HG03442 (cell line): Measurements from ENCODE around the gene TKTL1.

Experiments
- ATAC-seq: cut with Tn5 transposase; IDR thresholded peaks from one replicate; pipeline ENCODE4 v1.9.1; 2021; ENCODE audit warnings: mild to moderate bottlenecking, moderate library complexity; ENCODE audit not compliant: unreplicated experiment

TKTL1 gene

GRCh38 chrX:154358829-154359228 lies 63.2 kb downstream of the TKTL1 start:
- ATAC-seq: no peak

DNA sequence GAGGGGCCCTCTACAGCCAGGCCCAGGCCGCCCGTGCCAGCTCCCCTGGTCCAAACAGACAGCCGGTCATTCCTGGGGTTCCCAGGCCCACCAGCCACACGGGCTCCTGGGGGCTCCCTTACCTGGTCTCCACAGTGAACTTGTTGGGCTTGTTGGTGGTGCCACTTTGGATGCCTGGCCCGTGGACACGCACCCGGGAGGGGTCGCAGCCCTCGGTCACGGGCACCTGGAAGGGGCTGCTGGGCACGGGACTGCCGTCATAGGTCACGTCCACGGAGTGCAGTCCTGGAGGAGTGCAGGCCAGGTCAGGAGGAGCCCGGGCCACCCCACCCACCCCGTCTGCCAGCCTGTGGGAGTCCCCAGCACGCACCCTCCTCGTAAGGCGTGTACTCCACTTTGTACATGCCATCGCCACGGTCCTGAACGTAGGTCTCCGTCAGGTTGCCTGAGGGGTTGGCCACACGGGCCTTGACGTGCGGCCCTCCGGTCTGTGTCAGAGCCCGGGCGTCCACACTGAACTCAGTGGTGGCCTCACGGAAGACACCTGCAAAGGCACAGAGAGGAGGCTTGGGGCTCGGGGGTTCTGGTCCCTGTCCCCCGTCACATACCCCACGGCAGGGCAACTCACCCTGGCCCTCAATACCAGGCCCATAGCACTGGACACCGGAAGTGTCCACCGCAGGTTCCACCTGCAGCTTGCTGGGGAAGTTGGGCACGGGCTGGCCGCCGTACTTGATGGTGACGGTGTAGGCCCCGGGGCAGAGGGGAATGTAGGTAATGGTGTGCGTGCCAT lies 64.0 kb downstream of the TKTL1 start:
- no peak for ATAC-seq

GRCh38 chrX:154360155-154360713 lies 64.6 kb downstream of the TKTL1 start:
- no peak for ATAC-seq

GRCh38 chrX:154362085-154362742 lies 66.6 kb downstream of the TKTL1 start:
- no peak for ATAC-seq

DNA sequence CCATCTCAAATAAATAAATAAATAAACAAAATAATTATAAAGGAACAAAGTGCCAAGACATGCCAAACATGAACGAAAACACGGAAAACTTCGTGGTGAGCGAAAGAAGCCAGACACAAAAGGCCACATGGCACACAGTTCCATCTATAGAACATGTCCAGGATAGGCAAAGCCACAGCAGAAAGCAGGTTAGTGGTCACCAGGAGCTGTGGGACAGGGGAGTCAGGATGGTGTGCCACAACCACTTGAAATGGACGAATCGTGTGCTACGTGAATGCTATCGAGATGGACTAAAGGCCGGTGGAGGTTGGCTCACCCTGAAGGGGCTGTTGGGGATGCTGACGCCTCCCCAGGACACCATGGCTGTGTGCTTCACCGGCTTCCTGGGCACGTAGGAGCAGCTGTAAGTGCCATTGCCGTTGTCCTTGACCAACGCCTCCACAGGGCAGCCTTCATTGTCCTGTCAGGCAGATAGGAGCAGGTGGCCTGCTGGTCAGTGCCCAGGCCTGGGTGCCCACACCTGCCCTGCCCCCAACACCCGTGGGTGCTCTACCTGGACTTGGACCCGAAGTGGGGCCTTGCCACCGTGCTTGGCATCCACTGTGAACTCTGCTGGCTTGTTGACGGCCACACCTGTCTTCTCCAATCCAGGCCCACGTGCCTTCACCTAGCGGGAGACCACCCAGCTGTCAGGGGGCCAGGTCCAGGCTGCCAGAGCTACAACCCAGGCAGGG lies 68.3 kb downstream of the TKTL1 start:
- no peak for ATAC-seq

GRCh38 chrX:154365052-154365600 lies 69.5 kb downstream of the TKTL1 start:
- ATAC-seq: no peak

DNA sequence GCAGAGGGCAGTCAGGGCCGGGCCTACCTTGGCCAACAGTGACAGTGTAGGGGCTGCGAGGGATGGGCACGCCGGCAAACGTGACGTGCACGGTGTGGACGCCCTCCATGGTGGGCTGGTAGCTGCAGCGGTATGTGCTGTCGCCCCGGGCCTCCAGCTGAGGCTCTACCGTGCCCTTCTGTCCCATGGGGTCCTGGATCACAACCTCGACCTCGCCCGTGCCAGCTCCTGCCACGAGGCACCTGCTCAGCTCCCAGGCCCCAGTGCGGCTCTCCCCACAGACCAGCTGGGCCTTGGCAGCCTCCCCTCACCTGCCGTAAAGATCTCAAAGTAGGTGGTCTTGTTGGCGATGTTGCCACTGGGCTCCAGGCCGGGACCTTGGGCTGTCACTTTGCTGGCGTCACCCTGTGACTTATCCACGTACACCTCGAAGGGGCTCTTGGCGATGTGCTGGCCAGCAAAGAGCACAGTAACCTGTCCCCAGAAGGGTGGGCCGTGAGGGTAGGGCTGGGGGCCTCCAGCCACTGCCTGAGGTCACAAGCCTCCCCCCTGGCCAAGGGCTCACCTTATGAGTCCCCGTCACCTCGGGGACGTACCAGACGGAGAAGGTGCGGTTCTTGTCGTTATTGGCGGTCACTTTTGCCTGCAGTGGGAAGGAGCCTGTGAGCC lies 70.5 kb downstream of the TKTL1 start:
- no peak for ATAC-seq

DNA sequence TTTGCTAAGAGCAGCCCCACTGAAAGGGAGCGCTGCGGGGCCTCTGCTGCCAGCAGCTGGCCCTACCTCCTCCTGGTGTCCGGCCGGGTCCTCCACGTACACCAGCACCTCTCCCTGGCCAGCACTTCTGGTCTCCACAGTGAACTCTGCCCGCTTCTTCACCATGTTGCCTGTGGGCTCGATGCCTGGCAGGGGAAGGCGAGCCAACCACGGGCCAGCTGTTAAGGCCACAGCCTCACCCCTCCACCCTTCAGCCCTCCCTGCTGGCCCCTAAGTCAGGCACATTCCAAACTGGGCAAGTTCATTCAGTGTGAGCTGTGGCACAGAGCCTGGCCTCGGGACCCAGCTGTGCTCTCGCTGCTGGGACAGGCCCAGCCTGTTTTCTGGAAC lies 71.1 kb downstream of the TKTL1 start:
- no peak for ATAC-seq

GRCh38 chrX:154367474-154368308 lies 72.1 kb downstream of the TKTL1 start:
- no peak for ATAC-seq

GRCh38 chrX:154368630-154369448 lies 73.2 kb downstream of the TKTL1 start:
- ATAC-seq: peak; percentile 33

GRCh38 chrX:154369449-154370299 lies 74.1 kb downstream of the TKTL1 start:
- ATAC-seq: no peak

GRCh38 chrX:154370300-154371016 lies 74.9 kb downstream of the TKTL1 start:
- ATAC-seq: no peak

- ATAC-seq: peak; percentile 48
These were observed 75.6 kb downstream of the TKTL1 start for GRCh38 chrX:154371017-154371788.

GRCh38 chrX:154371789-154372300 lies 76.2 kb downstream of the TKTL1 start:
- ATAC-seq: no peak

- ATAC-seq: no peak
These were observed 77.0 kb downstream of the TKTL1 start for GRCh38 chrX:154372612-154373022.
